ENCODE results near the gene LOXL3. TPM values are rescaled to one million over a fixed set of nuclear protein-coding genes. Genes with fewer than 3 reads are reported as not detected.

LOXL3 gene
- polyA plus RNA-seq, 1 of the 3 experiments (the other 2 are of a cell fraction) = 47.9 TPM

Other genes with a start within 250 kb of the LOXL3 start
- 0.25 and 1.1 TPM in 2 replicates for gene SLC4A5, start 210.5 kb downstream of the LOXL3 start, polyA plus RNA-seq (2012; rRNA removed)
- gene DCTN1, start 173.6 kb downstream of the LOXL3 start, polyA plus RNA-seq (2012; rRNA removed) = 88.9 and 91.1 TPM in 2 replicates
- 1.2 and 2.5 TPM in 2 replicates for gene C2orf81, start 132.3 kb downstream of the LOXL3 start, polyA plus RNA-seq (2012; rRNA removed)
- gene WDR54, start 132.2 kb downstream of the LOXL3 start, polyA plus RNA-seq (2012; rRNA removed) = 50.7 and 61.6 TPM in 2 replicates
- 22.6 and 23.4 TPM in 2 replicates for gene RTKN, start 112.0 kb downstream of the LOXL3 start, polyA plus RNA-seq (2012; rRNA removed)
- 41.7 and 48.4 TPM in 2 replicates for gene INO80B, start 98.9 kb downstream of the LOXL3 start, polyA plus RNA-seq (2012; rRNA removed)
- gene WBP1, start 95.5 kb downstream of the LOXL3 start, polyA plus RNA-seq (2012; rRNA removed) = 184 and 193 TPM in 2 replicates
- gene MOGS, start 88.6 kb downstream of the LOXL3 start, polyA plus RNA-seq (2012; rRNA removed) = 69.3 and 69.4 TPM in 2 replicates
- gene MRPL53, start 81.3 kb downstream of the LOXL3 start, polyA plus RNA-seq (2012; rRNA removed) = 60.6 and 95.0 TPM in 2 replicates
- 8.7 and 13.1 TPM in 2 replicates for gene CCDC142, start 70.9 kb downstream of the LOXL3 start, polyA plus RNA-seq (2012; rRNA removed)
- 27.9 and 38.0 TPM in 2 replicates for gene TTC31, start 70.9 kb downstream of the LOXL3 start, polyA plus RNA-seq (2012; rRNA removed)
- gene LBX2, start 54.3 kb downstream of the LOXL3 start, polyA plus RNA-seq (2012; rRNA removed) = 0.03 TPM in 1 of 2 replicates, not detected in the other
- 44.9 and 46.4 TPM in 2 replicates for gene PCGF1, start 46.2 kb downstream of the LOXL3 start, polyA plus RNA-seq (2012; rRNA removed)
- gene TLX2, start 39.5 kb downstream of the LOXL3 start, polyA plus RNA-seq (2012; rRNA removed) = 24.5 and 25.6 TPM in 2 replicates
- gene DQX1, start 27.7 kb downstream of the LOXL3 start, polyA plus RNA-seq (2012; rRNA removed) = 1.6 and 1.8 TPM in 2 replicates
- gene AUP1, start 24.2 kb downstream of the LOXL3 start, polyA plus RNA-seq (2012; rRNA removed) = 118 and 151 TPM in 2 replicates
- gene HTRA2, start 24.0 kb downstream of the LOXL3 start, polyA plus RNA-seq (2012; rRNA removed) = 55.7 and 60.4 TPM in 2 replicates
- gene DOK1, start 778 bp upstream of the LOXL3 start, polyA plus RNA-seq (2012; rRNA removed) = 25.3 and 28.1 TPM in 2 replicates
- 0.02 and 0.03 TPM in 2 replicates for gene M1AP, start 94.4 kb upstream of the LOXL3 start, polyA plus RNA-seq (2012; rRNA removed)
- gene SEMA4F, start 100.3 kb upstream of the LOXL3 start, polyA plus RNA-seq (2012; rRNA removed) = 17.3 and 19.1 TPM in 2 replicates